ENCODE data around the gene TPO.

GRCh38 chr2:1521191-1521877, 108.1 kb downstream of the TPO start:
- TF ChIP-seq CBFB (CRISPR knock-in tag; IDR thresholded peaks at IDR 0.05; ENCODE audit: low read depth) (no peak), CTCF (IDR thresholded peaks at IDR 0.05) (no peak), CREB1 (CRISPR knock-in tag; IDR thresholded peaks at IDR 0.05) (no peak), E2F5 (CRISPR knock-in tag; IDR thresholded peaks at IDR 0.05) (no peak), IRF2 (CRISPR knock-in tag; IDR thresholded peaks at IDR 0.05; ENCODE audit: borderline replicate concordance, low read depth) (no peak)
- TF ChIP-seq, protein P1, sequence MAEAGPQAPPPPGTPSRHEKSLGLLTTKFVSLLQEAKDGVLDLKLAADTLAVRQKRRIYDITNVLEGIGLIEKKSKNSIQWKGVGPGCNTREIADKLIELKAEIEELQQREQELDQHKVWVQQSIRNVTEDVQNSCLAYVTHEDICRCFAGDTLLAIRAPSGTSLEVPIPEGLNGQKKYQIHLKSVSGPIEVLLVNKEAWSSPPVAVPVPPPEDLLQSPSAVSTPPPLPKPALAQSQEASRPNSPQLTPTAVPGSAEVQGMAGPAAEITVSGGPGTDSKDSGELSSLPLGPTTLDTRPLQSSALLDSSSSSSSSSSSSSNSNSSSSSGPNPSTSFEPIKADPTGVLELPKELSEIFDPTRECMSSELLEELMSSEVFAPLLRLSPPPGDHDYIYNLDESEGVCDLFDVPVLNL (CRISPR knock-in tag; IDR thresholded peaks at IDR 0.05; ENCODE audit: borderline replicate concordance, low read depth) = no peak
